OCI-LY1 (cell line): ENCODE results near the gene ATP6V0A1.
"Not testable (repeated sequence)": the region's sequence is repeated elsewhere in the genome, so short reads cannot be mapped to it uniquely, and the experiment has no call there.

Experiments used
- H2AFZ ChIP-seq: fragments of 200-600 bp; sonication (generic), shearing (Covaris generic); 2 replicates; pipeline ENCODE4 v1.6.0; 2014; ENCODE audit warnings: antibody characterized with exemption, mild to moderate bottlenecking, low read length
- H3F3A ChIP-seq: fragments of 200-600 bp; sonication (generic), shearing (Covaris generic); 2 replicates; pipeline ENCODE4 v1.6.0; 2014; ENCODE audit warnings: mild to moderate bottlenecking, antibody characterized with exemption, low read length, moderate library complexity; ENCODE audit not compliant: insufficient read depth
- H3K27ac ChIP-seq: fragments of 200-600 bp; sonication (generic); 2 replicates; pipeline ENCODE4 v1.5.1; 2014; ENCODE audit warnings: low read length, mixed run types, mild to moderate bottlenecking, low read depth; ENCODE audit not compliant: poor library complexity, severe bottlenecking
- H3K27me3 ChIP-seq: fragments of 200-600 bp; sonication (generic); 2 replicates; pipeline ENCODE4 v1.6.0; 2014; ENCODE audit warnings: antibody characterized with exemption, mild to moderate bottlenecking, low read length, moderate library complexity; ENCODE audit not compliant: insufficient read depth
- H3K36me3 ChIP-seq: fragments of 200-600 bp; sonication (generic); 2 replicates; pipeline ENCODE4 v1.6.1; 2014; ENCODE audit warnings: mild to moderate bottlenecking, antibody characterized with exemption, low read length, moderate library complexity, mixed read lengths; ENCODE audit not compliant: insufficient read depth
- H3K4me1 ChIP-seq: fragments of 200-600 bp; sonication (generic); 2 replicates; pipeline ENCODE4 v1.5.1; 2014; ENCODE audit warnings: mild to moderate bottlenecking, low read length, moderate library complexity; ENCODE audit not compliant: insufficient read depth, severe bottlenecking
- H3K4me2 ChIP-seq: fragments of 200-600 bp; sonication (generic), shearing (Covaris generic); 2 replicates; pipeline ENCODE4 v1.6.1; 2014; ENCODE audit warnings: low read length
- H3K4me3 ChIP-seq: fragments of 200-600 bp; sonication (generic); 2 replicates; pipeline ENCODE4 v1.5.1; 2014; ENCODE audit warnings: low read length, low read depth, mild to moderate bottlenecking, mixed read lengths; ENCODE audit not compliant: poor library complexity, severe bottlenecking
- H3K79me2 ChIP-seq: fragments of 200-600 bp; shearing (Covaris generic); 2 replicates; pipeline ENCODE4 v1.6.1; 2016; ENCODE audit warnings: mixed run types, low read length, mixed read lengths; ENCODE audit not compliant: insufficient read depth
- H3K9ac ChIP-seq: fragments of 200-600 bp; sonication (generic), shearing (Covaris generic); 2 replicates; pipeline ENCODE4 v1.6.1; 2014; ENCODE audit warnings: mild to moderate bottlenecking, low read length, mixed read lengths
- H3K9me2 ChIP-seq: fragments of 200-600 bp; sonication (generic), shearing (Covaris generic); 2 replicates; pipeline ENCODE4 v1.6.1; 2014; ENCODE audit warnings: low read depth, mild to moderate bottlenecking, low read length, mixed read lengths
- H3K9me3 ChIP-seq: fragments of 200-600 bp; shearing (Covaris generic); 2 replicates; pipeline ENCODE4 v1.6.1; 2014; ENCODE audit warnings: low read length, mixed read lengths
- H4K20me1 ChIP-seq: fragments of 200-600 bp; sonication (generic), shearing (Covaris generic); 2 replicates; pipeline ENCODE4 v1.6.0; 2016; ENCODE audit warnings: mild to moderate bottlenecking, low read length; ENCODE audit not compliant: insufficient read depth
- CTCF ChIP-seq: fragments of 200-600 bp; sonication (generic), shearing (Covaris generic); IDR thresholded peaks from 2 replicates; pipeline ENCODE4 v1.5.1; 2017; ENCODE audit warnings: mild to moderate bottlenecking, antibody characterized with exemption, low read length, moderate library complexity, mixed read lengths
- EZH2 ChIP-seq: fragments of 200-600 bp; sonication (generic), shearing (Covaris generic); IDR thresholded peaks from 2 replicates; pipeline ENCODE4 v1.8.0; 2017; ENCODE audit warnings: borderline replicate concordance, mixed run types, mild to moderate bottlenecking, antibody characterized with exemption, low read length, moderate library complexity, mixed read lengths

ATP6V0A1 gene

GRCh38 chr17:42537156-42537805 lies 78.6 kb downstream of the ATP6V0A1 start:
- Histone ChIP-seq H3K9me2 (no peaks in the 10 kb centered on the region), H3K4me2 (peak overlapping the region; percentile 82), H3K9ac (peak overlapping the region; percentile 63), H3K27me3 (no peaks in the 10 kb centered on the region), H3K4me1 (peaks cover 21% of the 10 kb centered on the region), H3F3A (no peaks in the 10 kb centered on the region), H3K27ac (peak overlapping the region; percentile 65), H3K9me3 (no peaks in the 10 kb centered on the region), H4K20me1 (no peaks in the 10 kb centered on the region), H3K79me2 (no peaks in the 10 kb centered on the region), H3K4me3 (peak overlapping the region; percentile 70), H2AFZ (no peak overlapping the region), H3K36me3 (peaks cover 16% of the 10 kb centered on the region)
- TF ChIP-seq EZH2 = no peak
- TF ChIP-seq CTCF = no peak

GRCh38 chr17:42537826-42538451 lies 79.3 kb downstream of the ATP6V0A1 start:
- no peak overlapping the region for H3K9ac ChIP-seq

GRCh38 chr17:42538482-42538881 lies 79.8 kb downstream of the ATP6V0A1 start:
- H3K4me1 ChIP-seq = peaks cover 21% of the 10 kb centered on the region
- H3K9me3 ChIP-seq = no peaks in the 10 kb centered on the region
- H3K4me2 ChIP-seq = no peak overlapping the region
- TF ChIP-seq CTCF (no peak), EZH2 (no peak)
- H2AFZ ChIP-seq = no peak overlapping the region
- H3K27ac ChIP-seq = no peak overlapping the region
- H3K36me3 ChIP-seq = peaks cover 25% of the 10 kb centered on the region
- no peaks in the 10 kb centered on the region for H3K27me3 ChIP-seq
- no peaks in the 10 kb centered on the region for H4K20me1 ChIP-seq
- no peak overlapping the region for H3K9ac ChIP-seq
- no peaks in the 10 kb centered on the region for H3F3A ChIP-seq
- no peaks in the 10 kb centered on the region for H3K79me2 ChIP-seq
- H3K4me3 ChIP-seq = no peak overlapping the region
- no peaks in the 10 kb centered on the region for H3K9me2 ChIP-seq

More at GRCh38 chr17:42537826-42538451, 79.3 kb downstream of the ATP6V0A1 start:
- Histone ChIP-seq H3K79me2 (no peaks in the 10 kb centered on the region), H4K20me1 (no peaks in the 10 kb centered on the region), H3K27me3 (no peaks in the 10 kb centered on the region), H2AFZ (no peak overlapping the region), H3K27ac (no peak overlapping the region), H3K4me1 (peaks cover 21% of the 10 kb centered on the region), H3K4me2 (no peak overlapping the region), H3F3A (no peaks in the 10 kb centered on the region), H3K4me3 (no peak overlapping the region), H3K9me2 (no peaks in the 10 kb centered on the region), H3K9me3 (no peaks in the 10 kb centered on the region), H3K36me3 (peaks cover 20% of the 10 kb centered on the region)
- TF ChIP-seq CTCF (no peak), EZH2 (no peak)

GRCh38 chr17:42540558-42540957 lies 81.9 kb downstream of the ATP6V0A1 start:
- not testable (repeated sequence) for H3K79me2 ChIP-seq, H3K4me3 ChIP-seq, H2AFZ ChIP-seq, H3K27me3 ChIP-seq, H4K20me1 ChIP-seq, H3K27ac ChIP-seq, H3K4me2 ChIP-seq, H3K9me3 ChIP-seq, H3K9me2 ChIP-seq, H3F3A ChIP-seq, H3K9ac ChIP-seq
- H3K4me1 ChIP-seq = peaks cover 13% of the 10 kb centered on the region
- peaks cover 33% of the 10 kb centered on the region for H3K36me3 ChIP-seq
